ENCODE results near the gene GABPB1.

GABPB1 gene

GRCh38 chr15:50277370-50277769, 77.6 kb downstream of the GABPB1 start:
- DNase-seq (ENCODE audit: low read depth): no peak

GRCh38 chr15:50275908-50276307, 79.1 kb downstream of the GABPB1 start:
- DNase-seq (ENCODE audit: low read depth): no peak

DNA sequence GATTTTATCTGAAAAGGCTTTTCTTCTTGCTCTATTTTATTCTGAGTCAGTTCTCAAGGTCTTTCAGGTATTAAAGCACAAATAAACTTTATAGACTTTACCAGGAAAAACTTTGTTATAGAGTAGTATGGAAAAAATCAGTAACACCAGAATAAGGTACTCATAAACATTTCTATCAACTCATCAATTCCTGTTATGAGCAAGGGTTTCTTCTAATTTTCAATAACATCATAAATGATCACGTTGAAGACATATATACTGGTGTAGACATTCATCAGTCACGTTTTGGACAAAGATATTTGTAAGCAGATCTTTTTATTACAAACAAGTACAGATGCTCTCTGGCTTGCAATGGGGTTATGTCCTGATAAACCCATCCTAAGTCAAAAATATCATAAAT, 79.9 kb downstream of the GABPB1 start:
- DNase-seq (ENCODE audit: low read depth): no peak

DNA sequence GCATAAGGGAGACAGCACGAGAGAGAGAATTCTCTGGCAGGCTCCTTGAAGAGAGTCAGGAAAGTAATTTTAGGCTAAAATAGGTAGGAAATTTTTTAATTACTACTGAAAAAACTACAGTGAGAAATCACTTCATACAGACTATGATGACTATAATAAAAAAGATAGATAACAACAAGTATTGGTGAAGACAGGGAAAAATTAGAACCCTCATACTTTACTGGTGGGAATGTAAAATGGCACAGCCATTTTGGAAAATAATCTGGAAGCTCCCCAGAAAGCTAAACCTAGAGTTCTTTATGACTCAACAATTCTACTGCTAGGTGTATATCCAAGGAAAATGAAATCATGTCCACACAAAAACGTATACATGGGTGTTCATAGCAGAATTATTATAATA, 87.4 kb downstream of the GABPB1 start:
- no peak for DNase-seq (ENCODE audit: low read depth)

DNA sequence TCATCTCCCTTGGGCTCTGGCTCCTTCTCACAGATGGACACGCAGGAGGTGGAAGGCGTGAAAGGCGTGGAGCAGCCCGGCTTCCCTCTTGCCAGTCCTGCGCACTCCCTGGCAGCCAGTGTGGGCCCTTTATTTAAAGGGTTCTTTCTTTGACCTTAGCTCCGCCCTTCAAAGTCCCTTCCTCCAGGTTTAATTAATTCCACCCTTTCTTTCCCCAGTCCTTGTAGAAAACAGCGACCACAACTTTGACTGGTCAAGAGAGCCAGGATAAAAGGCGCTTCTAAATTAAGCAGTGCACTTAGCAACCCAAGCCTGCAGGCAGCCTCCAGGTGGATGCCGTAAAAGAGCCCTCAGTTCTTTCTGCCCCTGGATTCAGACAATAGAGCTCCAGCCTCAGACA, 89.4 kb downstream of the GABPB1 start, which contains the start of gene HDC:
Gene HDC (minus strand): TSS at position 107 of the 400 bp plus-strand sequence. CDS start 103 bp downstream, at position 4.
- no peak for DNase-seq (ENCODE audit: low read depth)

- DNase-seq (ENCODE audit: low read depth): peak; percentile 33
Observed at GRCh38 chr15:50262533-50262932, 92.5 kb downstream of the GABPB1 start.

- DNase-seq (ENCODE audit: low read depth): no peak
Observed at GRCh38 chr15:50261981-50262380, 93.0 kb downstream of the GABPB1 start.

GRCh38 chr15:50260969-50261496, 94.0 kb downstream of the GABPB1 start:
- no peak for DNase-seq (ENCODE audit: low read depth)

DNA sequence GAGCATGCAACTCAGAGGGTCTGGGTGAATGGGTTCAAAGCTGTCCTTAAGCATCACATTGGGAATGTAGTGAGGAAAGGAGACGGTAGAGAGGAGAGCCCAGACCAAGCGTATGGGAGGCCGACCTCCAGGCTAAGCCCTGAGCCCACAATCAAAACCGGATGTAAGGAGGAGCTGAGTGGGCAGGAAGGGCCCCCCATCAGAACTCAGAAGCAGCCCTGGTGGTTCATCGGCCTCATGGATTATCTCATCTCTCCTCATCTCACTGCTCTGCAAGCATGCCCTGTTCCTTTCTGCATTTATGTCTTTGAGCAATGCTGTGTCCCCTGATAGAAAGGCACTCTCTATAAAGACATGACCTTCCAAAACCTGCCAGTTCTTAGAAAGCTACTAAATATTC, 95.7 kb downstream of the GABPB1 start:
- DNase-seq (ENCODE audit: low read depth): no peak

DNA sequence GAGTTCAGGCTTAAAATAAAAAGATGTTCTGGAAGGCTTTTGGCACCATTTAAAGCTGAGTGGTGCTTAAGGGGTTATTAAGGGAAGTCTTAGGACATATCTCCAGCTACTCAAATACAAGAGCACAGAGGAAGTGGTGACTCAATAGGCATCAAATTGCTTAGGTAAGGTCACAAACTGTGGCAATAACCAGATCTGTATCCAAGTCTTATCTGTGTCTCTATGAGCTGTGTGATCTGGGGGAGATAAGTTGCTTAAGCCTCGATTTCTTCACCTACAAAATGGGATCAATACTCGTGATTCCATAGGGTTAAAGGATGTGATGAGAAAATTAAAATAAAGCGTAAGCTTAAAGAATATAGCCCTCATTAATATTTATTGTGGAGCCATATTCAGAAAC, 97.1 kb downstream of the GABPB1 start:
- no peak for DNase-seq (ENCODE audit: low read depth)

- DNase-seq (ENCODE audit: low read depth): no peak
Observed at GRCh38 chr15:50257332-50257731, 97.7 kb downstream of the GABPB1 start.

GRCh38 chr15:50256188-50257041, 98.6 kb downstream of the GABPB1 start:
- DNase-seq (ENCODE audit: low read depth): no peak

DNA sequence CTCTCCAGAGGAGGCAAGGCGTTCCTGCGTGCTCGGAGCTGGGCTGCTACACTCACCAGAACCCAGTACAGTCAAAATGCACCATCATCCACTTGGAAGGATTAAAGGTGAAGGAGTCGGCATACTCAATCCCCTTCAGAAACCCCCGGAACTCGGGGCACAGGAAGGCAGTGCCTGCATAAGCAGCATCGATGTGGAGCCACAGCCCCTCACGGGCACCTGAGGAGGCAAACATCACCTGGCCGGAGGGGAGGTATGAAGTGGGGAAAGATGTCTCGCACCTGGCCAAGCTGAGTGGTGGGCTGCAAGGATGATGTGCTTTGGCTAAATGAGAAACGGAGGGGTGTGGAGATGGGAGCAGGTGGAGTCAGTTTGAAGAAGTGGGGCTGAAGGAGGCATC, 102.4 kb downstream of the GABPB1 start:
- no peak for DNase-seq (ENCODE audit: low read depth)

- DNase-seq (ENCODE audit: low read depth): no peak
Observed at GRCh38 chr15:50251638-50252182, 103.3 kb downstream of the GABPB1 start.

DNA sequence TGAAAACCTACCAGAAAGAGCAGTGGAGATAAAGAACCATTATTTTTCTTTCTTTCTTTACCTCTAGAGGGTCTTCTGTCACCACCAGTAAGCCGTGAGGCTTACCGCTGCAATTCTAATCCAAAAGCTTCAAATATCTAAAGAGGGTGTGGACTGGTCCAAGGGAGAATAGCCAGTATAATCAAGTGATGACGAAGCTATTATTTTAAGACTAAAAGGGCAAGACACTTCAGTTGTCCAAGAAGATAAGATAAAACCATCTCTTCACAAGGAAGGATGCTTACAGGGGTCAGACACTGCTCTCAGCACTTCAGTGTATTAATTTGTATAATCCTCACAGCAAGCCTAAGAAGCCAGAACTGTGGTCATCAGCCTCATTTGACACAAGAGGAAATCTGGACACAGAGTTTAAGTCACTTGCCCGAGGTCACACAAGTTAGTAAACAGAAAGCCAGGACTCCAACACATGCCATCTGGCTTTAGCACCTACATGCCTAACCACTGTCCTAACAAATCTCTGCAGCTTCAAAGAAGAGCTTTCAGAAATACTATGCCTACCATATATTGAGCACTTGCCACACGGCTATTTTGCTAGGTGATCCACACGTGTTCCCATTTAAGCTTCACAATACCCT, 104.1 kb downstream of the GABPB1 start:
- DNase-seq (ENCODE audit: low read depth): no peak

DNA sequence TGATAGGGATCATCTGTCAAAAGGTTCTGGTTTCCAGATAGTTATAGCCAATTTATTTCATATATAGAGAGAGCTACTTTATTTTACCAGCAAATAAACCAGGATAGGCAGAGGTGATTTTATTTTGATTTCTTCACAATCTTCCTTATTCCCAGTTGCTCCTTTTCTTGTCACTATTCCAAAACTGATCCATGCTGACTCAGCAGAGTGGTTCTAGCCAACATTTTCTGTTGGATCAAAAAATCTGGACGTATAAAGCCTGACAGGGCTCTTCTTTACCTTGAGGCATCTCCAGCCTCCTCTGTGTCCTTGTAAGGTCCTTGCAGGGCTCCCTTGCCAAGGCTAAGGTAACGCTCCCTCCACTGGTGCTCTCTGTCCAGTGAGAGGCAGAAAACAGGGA, 105.3 kb downstream of the GABPB1 start:
- no peak for DNase-seq (ENCODE audit: low read depth)

DNA sequence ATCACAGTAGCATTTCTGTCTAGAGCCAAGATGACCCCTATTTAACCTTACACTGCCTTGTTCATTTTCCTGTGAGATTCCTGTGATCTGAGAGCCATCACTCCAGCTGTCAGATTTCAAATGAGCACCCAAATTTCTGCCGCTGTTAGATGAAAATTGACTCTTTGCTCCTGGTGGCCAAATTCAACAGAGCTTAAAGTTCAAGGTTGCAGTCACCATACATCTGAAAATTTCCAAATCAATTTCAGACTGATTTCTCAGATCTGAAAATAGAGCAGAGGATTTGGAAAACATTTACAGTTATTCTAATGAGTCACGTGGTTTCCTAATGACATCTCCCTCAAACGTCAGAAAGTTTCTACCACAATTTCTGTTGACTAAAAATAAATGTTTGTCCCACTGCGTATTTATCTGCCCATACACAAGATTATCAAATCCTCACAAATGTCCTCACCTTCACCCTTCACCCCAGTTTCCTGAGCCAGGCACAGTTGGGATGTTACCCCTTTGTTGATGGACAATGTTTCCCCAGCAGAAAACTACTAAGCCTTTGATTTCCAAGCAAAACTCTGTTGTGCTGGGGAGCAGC, 105.9 kb downstream of the GABPB1 start:
- DNase-seq (ENCODE audit: low read depth): no peak

- DNase-seq (ENCODE audit: low read depth): no peak
Observed at GRCh38 chr15:50247819-50248655, 107.0 kb downstream of the GABPB1 start.

DNA sequence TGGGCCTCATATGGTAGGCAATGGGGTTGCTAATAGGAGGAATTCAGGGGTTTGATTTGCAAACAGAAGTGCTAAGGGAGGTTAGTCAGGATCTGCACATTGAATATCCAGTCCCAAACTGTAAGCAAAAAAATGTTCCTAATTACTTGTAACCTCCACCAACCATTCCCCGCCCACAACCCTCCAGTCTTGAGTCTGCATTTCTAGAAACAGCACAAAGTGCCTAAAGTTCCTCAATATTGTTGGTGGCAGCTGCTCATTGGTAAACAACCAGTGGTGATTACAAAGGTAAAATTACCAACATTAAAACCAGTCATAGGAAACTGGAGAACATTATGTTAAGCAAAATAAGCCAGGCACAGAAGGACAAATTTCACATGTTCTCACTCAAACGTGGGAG, 108.4 kb downstream of the GABPB1 start:
- no peak for DNase-seq (ENCODE audit: low read depth)

DNA sequence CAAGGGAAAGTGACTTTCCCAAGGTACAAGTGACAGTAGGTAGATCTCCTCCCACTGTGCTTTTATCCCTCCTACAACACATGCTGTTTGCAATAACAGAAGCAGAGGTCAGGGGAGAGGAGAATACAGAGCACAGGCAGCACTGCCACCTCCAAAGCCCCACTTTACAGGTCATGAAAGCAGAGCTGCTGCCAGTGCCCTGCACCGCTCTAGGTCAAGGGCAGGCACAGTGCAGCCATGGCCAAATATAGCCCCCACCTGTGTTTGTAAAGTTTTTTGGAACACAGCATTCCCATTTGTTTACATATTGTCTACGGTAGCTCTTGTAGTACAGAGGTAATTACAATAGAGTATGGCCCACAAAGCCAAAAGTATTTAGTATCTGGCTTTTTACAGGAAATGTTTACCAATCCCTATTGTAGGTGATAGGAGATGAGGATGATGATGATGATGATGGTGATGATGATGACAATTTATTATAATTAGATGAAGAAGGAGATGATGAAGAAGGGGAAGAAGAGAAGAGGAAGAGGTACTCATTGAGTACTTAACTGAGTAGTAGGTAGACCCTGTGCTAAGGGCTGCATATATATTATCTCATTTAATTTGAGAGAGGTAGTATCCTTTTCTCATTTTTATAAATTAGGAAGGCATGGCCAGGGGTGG, 109.9 kb downstream of the GABPB1 start:
- DNase-seq (ENCODE audit: low read depth): no peak

DNA sequence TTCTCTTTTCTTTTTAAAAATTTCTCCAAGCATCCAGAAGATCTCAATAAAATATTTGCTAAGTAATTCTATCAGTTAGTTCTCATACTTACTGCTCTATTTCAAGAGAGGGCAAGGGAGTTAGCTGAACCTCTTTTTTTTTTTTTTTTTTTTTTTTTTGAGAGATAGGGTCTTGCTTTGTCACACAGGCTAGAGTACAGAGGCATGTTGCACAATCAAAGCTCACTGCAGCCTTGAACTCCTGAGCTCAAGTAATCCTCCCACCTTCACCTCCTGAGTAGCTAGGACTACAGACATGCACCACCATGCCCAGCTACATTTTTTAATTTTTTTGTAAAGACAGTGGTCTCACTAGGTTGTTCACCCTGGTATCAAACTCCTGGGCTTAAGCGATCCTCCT, 110.8 kb downstream of the GABPB1 start:
- DNase-seq (ENCODE audit: low read depth): no peak
